Small intestine (tissue), 7 donors: ENCODE measurements around the gene TTLL8. TPM values are rescaled to one million over a fixed set of nuclear protein-coding genes. Genes with fewer than 3 reads are reported as not detected.

Experiments used
- DNase-seq, 2 donors: peaks; one replicate each; pipeline versions ENCODE4 v3.0.0 to v3.0.0-alpha.2; 2013
- FAIRE-seq: peaks from 2 replicates; lab custom pipeline; 2012; peaks lifted over from hg19 to GRCh38; lab: Jason Lieb, UNC
- H3K27ac ChIP-seq, 3 donors: one replicate each; pipeline ENCODE4 v1.5.1; 2013; ENCODE audit warnings: low read length in 2 of 3, mild to moderate bottlenecking in 2 of 3, control low read depth in 1 of 3, inconsistent platforms in 1 of 3, low read depth in 1 of 3, moderate library complexity in 1 of 3
- H3K27me3 ChIP-seq, 3 donors: one replicate each; pipeline ENCODE4 v1.6.1; 2013; ENCODE audit warnings: low read length in 3 of 3, inconsistent platforms in 1 of 3; ENCODE audit not compliant: control insufficient read depth in 3 of 3, insufficient read depth in 3 of 3
- H3K36me3 ChIP-seq, 3 donors: one replicate each; pipeline ENCODE4 v1.6.1; 2013; ENCODE audit warnings: low read length in 3 of 3, inconsistent platforms in 1 of 3, low read depth in 1 of 3, mild to moderate bottlenecking in 1 of 3, moderate library complexity in 1 of 3; ENCODE audit not compliant: control insufficient read depth in 3 of 3, insufficient read depth in 2 of 3
- H3K4me1 ChIP-seq, 3 donors: one replicate each; pipeline ENCODE4 v1.6.1; 2013; ENCODE audit warnings: low read length in 2 of 3, inconsistent platforms in 1 of 3, low read depth in 1 of 3, mild to moderate bottlenecking in 1 of 3, moderate library complexity in 1 of 3; ENCODE audit not compliant: control insufficient read depth in 3 of 3, insufficient read depth in 2 of 3
- H3K4me3 ChIP-seq, 3 donors: one replicate each; pipeline ENCODE4 v1.5.1; 2013; ENCODE audit warnings: low read length in 3 of 3, control low read depth in 1 of 3, inconsistent platforms in 1 of 3, low read depth in 1 of 3, mild to moderate bottlenecking in 1 of 3, moderate library complexity in 1 of 3
- H3K9me3 ChIP-seq, 2 donors: one replicate each; pipeline ENCODE4 v1.6.1; 2013; ENCODE audit warnings: low read depth in 1 of 2, low read length in 1 of 2; ENCODE audit not compliant: control insufficient read depth in 2 of 2, insufficient read depth in 1 of 2
- WGBS, 3 donors: extraction: QIAGEN DNeasy Blood & Tissue Kit; methylation state at CpG; one replicate each; pipeline ENCODE4 v1.1.7; 2013; 5-methylcytosine and 5-hydroxymethylcytosine counted together
- polyA plus RNA-seq, 4 donors: library from polyadenylated mRNA; stranded (reverse) in 3 of 4; unstranded in 1 of 4; fragments of 200-250 nt in 3 of 4; fragments of 120-200 nt in 1 of 4; gene quantifications; one replicate each; pipeline versions ENCODE4 v1.2.1 to v1.2.3, GENCODE V29; 2013
- donor health status: healthy with polysubstance abuse.
- donor health status: control.
- donor health status: control.
- donor health status: Bipolar disorder and iron deficiency.
- donor health status: healthy.

The TTLL8 gene
- polyA plus RNA-seq, 4 donors: not detected

DNA sequence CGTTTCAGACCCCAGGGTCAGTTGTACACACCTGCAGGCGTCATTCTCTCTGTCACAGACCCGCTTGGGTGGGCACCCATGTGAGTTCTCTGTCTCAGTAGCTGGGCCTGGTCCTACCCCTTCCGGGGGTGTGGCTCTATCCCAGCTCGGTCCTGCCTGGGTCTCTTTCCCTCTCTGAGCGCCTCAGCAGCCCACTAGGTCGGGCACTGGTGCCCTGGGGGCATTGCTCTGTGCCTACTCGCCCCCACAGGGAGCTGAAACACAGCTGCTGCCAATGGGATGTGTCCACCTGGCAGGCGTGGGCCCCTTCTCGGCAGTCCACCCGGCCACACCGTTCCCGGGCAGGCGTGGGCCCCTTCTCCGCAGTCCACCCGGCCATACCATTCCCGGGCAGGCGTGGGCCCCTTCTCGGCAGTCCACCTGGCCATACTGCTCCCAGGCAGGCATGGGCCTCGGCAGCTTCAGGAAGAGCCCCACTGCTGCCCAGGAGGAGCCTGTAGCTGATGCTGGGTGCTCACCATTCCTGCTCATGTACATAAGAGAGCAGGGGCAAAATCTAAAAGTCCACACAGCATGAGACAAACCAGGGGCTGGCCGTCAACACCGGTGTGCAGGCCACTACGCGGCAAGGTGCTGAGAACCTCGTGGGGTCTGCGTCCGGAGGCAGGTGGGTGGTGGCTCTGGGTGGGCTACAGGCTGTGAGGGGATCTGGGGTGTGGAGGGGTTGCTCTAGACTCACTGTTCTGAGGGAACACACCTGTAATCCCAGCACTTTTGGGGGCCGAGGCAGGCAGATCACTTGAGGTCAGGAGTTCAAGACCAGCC is 14.8 kb upstream of the TTLL8 start:
- H3K4me1 ChIP-seq: no peaks in the 10 kb centered on the region
- H3K27me3 ChIP-seq: no peaks in the 10 kb centered on the region
- no peak overlapping the region for H3K4me3 ChIP-seq
- no peaks in the 10 kb centered on the region for H3K9me3 ChIP-seq
- 80 to 88% (median 83%) methylated on average over 23 to 28 of the region's 28 CpGs for WGBS, 3 donors
- no peak for FAIRE-seq
- DNase-seq: no peak
- no peak overlapping the region for H3K27ac ChIP-seq
- no peaks in the 10 kb centered on the region for H3K36me3 ChIP-seq

- Histone ChIP-seq H3K27ac (no peak overlapping the region), H3K36me3 (no peaks in the 10 kb centered on the region), H3K4me3 (no peak overlapping the region), H3K4me1 (no peaks in the 10 kb centered on the region), H3K9me3 (no peaks in the 10 kb centered on the region), H3K27me3 (no peaks in the 10 kb centered on the region)
- FAIRE-seq: no peak
- WGBS, 3 donors: 85 to 91% (median 91%) methylated on average over 9 of the region's 9 CpGs
- DNase-seq: no peak
Observed at GRCh38 chr22:50072167-50072555, 14.1 kb upstream of the TTLL8 start.

GRCh38 chr22:50071432-50072166 is 13.5 kb upstream of the TTLL8 start:
- Histone ChIP-seq H3K27ac (no peak overlapping the region), H3K9me3 (no peaks in the 10 kb centered on the region), H3K36me3 (no peaks in the 10 kb centered on the region), H3K4me1 (no peaks in the 10 kb centered on the region), H3K27me3 (no peaks in the 10 kb centered on the region), H3K4me3 (no peak overlapping the region)
- DNase-seq (no peak), FAIRE-seq (no peak)
- WGBS, 3 donors: 81 to 86% (median 85%) methylated on average over 14 of the region's 14 CpGs

GRCh38 chr22:50070366-50070765 is 12.3 kb upstream of the TTLL8 start:
- Histone ChIP-seq H3K4me3 (no peak overlapping the region), H3K4me1 (no peaks in the 10 kb centered on the region), H3K27ac (no peak overlapping the region), H3K36me3 (no peaks in the 10 kb centered on the region), H3K9me3 (no peaks in the 10 kb centered on the region), H3K27me3 (no peaks in the 10 kb centered on the region)
- WGBS, 3 donors: 78 to 82% (median 81%) methylated on average over 8 of the region's 8 CpGs
- FAIRE-seq: no peak
- no peak for DNase-seq

- Histone ChIP-seq H3K27me3 (no peaks in the 10 kb centered on the region), H3K4me3 (no peak overlapping the region), H3K4me1 (no peaks in the 10 kb centered on the region), H3K36me3 (no peaks in the 10 kb centered on the region), H3K9me3 (no peaks in the 10 kb centered on the region), H3K27ac (no peak overlapping the region)
- 80 to 89% (median 86%) methylated on average over 11 of the region's 11 CpGs for WGBS, 3 donors
- DNase-seq (no peak), FAIRE-seq (no peak)
Observed at GRCh38 chr22:50068096-50068495, 10.0 kb upstream of the TTLL8 start.

GRCh38 chr22:50067244-50067643 is 9.1 kb upstream of the TTLL8 start:
- no peaks in the 10 kb centered on the region for H3K36me3 ChIP-seq
- H3K4me3 ChIP-seq: no peak overlapping the region
- no peak for DNase-seq
- H3K27ac ChIP-seq: no peak overlapping the region
- H3K27me3 ChIP-seq: no peaks in the 10 kb centered on the region
- H3K4me1 ChIP-seq: no peaks in the 10 kb centered on the region
- no peak for FAIRE-seq
- WGBS, 3 donors: 72 to 80% (median 73%) methylated on average over 8 of the region's 8 CpGs
- no peaks in the 10 kb centered on the region for H3K9me3 ChIP-seq

GRCh38 chr22:50064453-50064852 is 6.4 kb upstream of the TTLL8 start:
- no peaks in the 10 kb centered on the region for H3K9me3 ChIP-seq
- H3K36me3 ChIP-seq: no peaks in the 10 kb centered on the region
- no peak for FAIRE-seq
- no peaks in the 10 kb centered on the region for H3K4me1 ChIP-seq
- H3K4me3 ChIP-seq: no peak overlapping the region
- peaks cover 0 to 17% (median 8%) of the 10 kb centered on the region in 3 donors for H3K27me3 ChIP-seq
- 69 to 82% (median 78%) methylated on average over 18 of the region's 18 CpGs for WGBS, 3 donors
- H3K27ac ChIP-seq: no peak overlapping the region
- DNase-seq: no peak

DNA sequence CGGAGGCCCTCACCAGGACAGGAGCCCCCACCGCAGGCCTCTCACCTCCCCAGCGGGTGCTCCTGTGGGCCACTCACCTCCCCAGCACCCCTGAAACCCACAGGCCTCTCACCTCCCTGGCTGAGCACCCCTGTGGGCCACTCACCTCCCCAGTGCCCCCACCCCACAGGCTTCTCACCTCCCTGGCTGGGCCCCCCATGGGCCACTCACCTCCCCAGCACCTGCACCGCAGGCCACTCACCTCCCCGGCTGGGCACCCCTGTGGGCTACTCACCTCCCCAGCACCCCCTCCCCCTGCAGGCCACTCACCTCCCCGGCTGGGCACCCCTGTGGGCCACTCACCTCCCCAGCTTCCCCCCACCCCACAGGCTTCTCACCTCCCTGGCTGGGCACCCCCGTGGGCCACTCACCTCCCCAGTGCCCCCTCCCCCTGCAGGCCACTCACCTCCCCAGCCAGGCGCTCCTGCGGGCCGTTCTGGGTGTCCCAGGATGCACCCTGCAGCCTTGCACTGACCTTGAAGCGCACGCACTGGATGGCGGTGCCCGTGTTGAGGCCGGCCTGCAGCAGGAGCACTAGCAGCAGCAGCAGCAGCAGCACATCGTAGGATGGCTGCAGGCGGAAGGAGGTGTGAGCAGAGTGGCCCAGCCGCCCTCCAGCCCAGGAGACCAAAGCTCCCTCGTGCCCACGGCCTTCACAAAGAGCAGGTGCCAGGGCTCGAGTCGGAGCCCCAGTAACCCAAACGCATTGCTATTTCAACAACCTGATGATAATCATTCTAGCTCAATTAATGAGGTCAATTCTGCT is 5.7 kb upstream of the TTLL8 start:
- H3K9me3 ChIP-seq: no peaks in the 10 kb centered on the region
- no peak overlapping the region for H3K27ac ChIP-seq
- H3K36me3 ChIP-seq: no peaks in the 10 kb centered on the region
- H3K4me1 ChIP-seq: no peaks in the 10 kb centered on the region
- H3K4me3 ChIP-seq: no peak overlapping the region
- DNase-seq (no peak), FAIRE-seq (no peak)
- WGBS, 3 donors: 74 to 80% (median 75%) methylated on average over 21 to 23 of the region's 23 CpGs
- H3K27me3 ChIP-seq: peaks cover 0 to 24% (median 9%) of the 10 kb centered on the region in 3 donors
